Measurements from ENCODE around the gene HK3.

DNA sequence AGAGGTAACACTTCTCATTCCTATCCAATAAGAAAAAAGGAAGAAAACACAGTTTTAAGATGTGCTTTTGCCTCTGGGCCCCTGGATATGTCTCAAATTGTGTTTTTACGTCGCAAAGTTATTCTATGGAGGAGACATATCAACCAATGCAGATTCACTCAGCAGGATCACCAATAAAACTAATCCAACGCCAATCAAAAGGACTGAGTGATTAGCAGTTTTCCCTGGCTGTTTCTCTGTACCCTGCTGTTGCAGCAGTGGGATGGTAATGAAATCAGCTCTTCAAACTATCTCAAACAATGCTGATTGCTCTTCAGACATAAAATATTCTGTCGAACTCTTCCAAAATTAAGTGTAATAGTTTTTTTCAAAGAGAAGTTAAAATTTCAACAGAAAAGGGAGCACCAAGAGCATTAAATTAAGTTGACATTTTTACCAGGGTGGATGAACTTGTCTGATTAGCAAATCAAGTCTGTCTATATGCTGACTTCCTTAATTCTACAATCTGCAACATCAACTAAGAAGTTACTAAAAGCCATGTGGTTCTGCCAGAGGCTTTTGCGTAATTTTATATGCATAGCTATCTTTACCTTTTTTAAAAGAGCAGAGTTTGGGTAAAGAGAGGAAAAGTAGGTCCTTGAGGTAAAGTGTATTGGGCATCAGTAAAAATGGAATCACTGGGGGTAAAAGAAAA is 9.7 kb upstream of the HK3 start:
- TF ChIP-seq ARHGAP35 (IDR thresholded peaks at IDR 0.05; ENCODE audit: partially characterized antibody) (no peak), YY1 (IDR thresholded peaks at IDR 0.05; ENCODE audit: borderline replicate concordance in 1 of 3, control insufficient read depth in 1 of 3, extremely low read depth in 1 of 3, insufficient read depth in 3 of 3, insufficient read length in 1 of 3, insufficient replicate concordance in 2 of 3, low read depth in 1 of 3, low read length in 2 of 3) (no peak), TEAD4 (IDR thresholded peaks at IDR 0.05; ENCODE audit: low read length) (no peak), TEAD4 (CRISPR knock-in tag; IDR thresholded peaks at IDR 0.05; ENCODE audit: borderline replicate concordance) (no peak), MAFK (IDR thresholded peaks at IDR 0.05; ENCODE audit: low read length) (no peak)

Measured in K562 (cell line).